Gastrocnemius medialis (tissue), 4 donors: ENCODE data around the gene IL24. TPM values are rescaled to one million over a fixed set of nuclear protein-coding genes. Genes with fewer than 3 reads are reported as not detected.

ENCODE experiments used
- ATAC-seq, 2 donors: fragments of 150-250 bp; one replicate each; pipeline ENCODE4 v1.9.1; 2016
- DNase-seq, 2 donors: peaks; one replicate each; pipeline ENCODE4 v3.0.0-alpha.2; 2019
- H3K27ac ChIP-seq, 4 donors: fragments of 200-600 bp; sonication (generic); 1 replicate in 1 of 4; 2 replicates in 3 of 4; pipeline ENCODE4 v1.5.1; 2016 to 2018; ENCODE audit warnings: mild to moderate bottlenecking in 2 of 4, moderate library complexity in 1 of 4
- H3K27me3 ChIP-seq, 3 donors: fragments of 200-600 bp; sonication (generic) in 2 of 3; 1 replicate in 1 of 3; 2 replicates in 2 of 3; pipeline versions ENCODE4 v1.5.1 to v1.6.0; 2016 to 2019; ENCODE audit warnings: mild to moderate bottlenecking in 1 of 3, moderate library complexity in 1 of 3
- H3K36me3 ChIP-seq, 2 donors: fragments of 200-600 bp; sonication (generic) in 1 of 2; one replicate each; pipeline ENCODE4 v1.5.1; 2017 to 2018
- H3K4me1 ChIP-seq, 2 donors: fragments of 200-600 bp; sonication (generic) in 1 of 2; one replicate each; pipeline ENCODE4 v1.5.1; 2016 to 2017; ENCODE audit warnings: mild to moderate bottlenecking in 2 of 2
- H3K4me3 ChIP-seq, 4 donors: fragments of 200-600 bp; sonication (generic) in 3 of 4; 1 replicate in 1 of 4; 2 replicates in 3 of 4; pipeline ENCODE4 v1.5.1; 2016 to 2019; ENCODE audit warnings: mild to moderate bottlenecking in 2 of 4
- H3K9me3 ChIP-seq, 3 donors: fragments of 200-600 bp; sonication (generic) in 2 of 3; 1 replicate in 1 of 3; 2 replicates in 2 of 3; pipeline ENCODE4 v1.5.1; 2016 to 2019
- CTCF ChIP-seq, 5 experiments: fragments of 450-650 bp in 3 of 5; fragments of 200-600 bp in 2 of 5; sonication (generic) in 2 of 5; IDR thresholded peaks in 4 of 5; conservative IDR thresholded peaks in 1 of 5; 1 replicate in 4 of 5; 2 replicates in 1 of 5; pipeline ENCODE4 v1.5.1; 2016 to 2019; ENCODE audit warnings: antibody characterized with exemption in 5 of 5, mild to moderate bottlenecking in 3 of 5, moderate library complexity in 3 of 5
- POLR2A ChIP-seq, 2 donors: fragments of 450-650 bp; IDR thresholded peaks; one replicate each; pipeline ENCODE4 v1.6.1; 2017; ENCODE audit warnings: antibody characterized with exemption in 2 of 2, mild to moderate bottlenecking in 2 of 2, moderate library complexity in 2 of 2
- in situ Hi-C, 4 donors: fragments of 200-750 bp; cut with MboI; loops; one replicate each; pipeline versions ENCODE4 v1.15.0 to v1.8.0; 2017; ENCODE audit warnings: low sequenced_read_pairs in 4 of 4
- intact Hi-C: fragments of 100-400 bp; cut with DNase I; formaldehyde crosslinking; loops from one replicate; pipeline ENCODE4 v1.15.1; 2023; ENCODE audit warnings: low total_unique reads
- total RNA-seq, 4 donors: library from RNA; depleted of rRNA; stranded (reverse); fragments of >200 nt; gene quantifications; one replicate each; pipeline versions ENCODE4 v1.1.0 to v1.2.3, GENCODE V29; 2016

Gene IL24
- total RNA-seq, 4 donors from 2014 or later: not detected

GRCh38 chr1:206939841-206940587, 42.8 kb downstream of the IL24 start:
- H3K36me3 ChIP-seq: no peaks in the 10 kb centered on the region
- no peaks in the 10 kb centered on the region for H3K9me3 ChIP-seq
- intact Hi-C loops: no loop called here
- in situ Hi-C loops: no loop called here
- H3K27me3 ChIP-seq: no peaks in the 10 kb centered on the region
- no peak for ATAC-seq
- H3K27ac ChIP-seq: no peak overlapping the region
- no peak for TF ChIP-seq POLR2A (IDR thresholded peaks at IDR 0.05)
- no peak for TF ChIP-seq CTCF (IDR thresholded peaks at IDR 0.05 in 4 of 5, conservative IDR thresholded peaks at IDR 0.05 in 1 of 5)
- H3K4me1 ChIP-seq: no peaks in the 10 kb centered on the region
- DNase-seq: no peak
- no peak overlapping the region for H3K4me3 ChIP-seq

- H3K36me3 ChIP-seq: no peaks in the 10 kb centered on the region
- no peaks in the 10 kb centered on the region for H3K9me3 ChIP-seq
- H3K4me1 ChIP-seq: no peaks in the 10 kb centered on the region
- intact Hi-C loops: no loop called here
- H3K27me3 ChIP-seq: no peaks in the 10 kb centered on the region
- in situ Hi-C loops: no loop called here
- ATAC-seq (no peak), DNase-seq (no peak)
- no peak overlapping the region for H3K27ac ChIP-seq
- TF ChIP-seq CTCF (IDR thresholded peaks at IDR 0.05 in 4 of 5, conservative IDR thresholded peaks at IDR 0.05 in 1 of 5) (no peak), POLR2A (IDR thresholded peaks at IDR 0.05) (no peak)
- no peak overlapping the region for H3K4me3 ChIP-seq
These were observed 43.3 kb downstream of the IL24 start for GRCh38 chr1:206940588-206940936.

- TF ChIP-seq CTCF (IDR thresholded peaks at IDR 0.05 in 4 of 5, conservative IDR thresholded peaks at IDR 0.05 in 1 of 5) (no peak), POLR2A (IDR thresholded peaks at IDR 0.05) (no peak)
These were observed 44.6 kb downstream of the IL24 start for GRCh38 chr1:206941766-206942418.

GRCh38 chr1:206944703-206945102, 47.5 kb downstream of the IL24 start:
- ATAC-seq (no peak), DNase-seq (no peak)
- H3K4me1 ChIP-seq: no peaks in the 10 kb centered on the region
- no peak overlapping the region for H3K27ac ChIP-seq
- H3K36me3 ChIP-seq: no peaks in the 10 kb centered on the region
- intact Hi-C loops (no loop called here), in situ Hi-C loops (no loop called here)
- no peak for TF ChIP-seq CTCF (IDR thresholded peaks at IDR 0.05 in 4 of 5, conservative IDR thresholded peaks at IDR 0.05 in 1 of 5)
- no peak for TF ChIP-seq POLR2A (IDR thresholded peaks at IDR 0.05)
- peaks cover 0 to 2% (median 0%) of the 10 kb centered on the region in 3 donors for H3K27me3 ChIP-seq
- no peaks in the 10 kb centered on the region for H3K9me3 ChIP-seq
- H3K4me3 ChIP-seq: no peak overlapping the region

More at GRCh38 chr1:206941766-206942418, 44.6 kb downstream of the IL24 start:
- Histone ChIP-seq H3K4me3 (no peak overlapping the region), H3K36me3 (no peaks in the 10 kb centered on the region), H3K9me3 (no peaks in the 10 kb centered on the region), H3K4me1 (no peaks in the 10 kb centered on the region), H3K27me3 (no peaks in the 10 kb centered on the region), H3K27ac (no peak overlapping the region)
- in situ Hi-C loops: no loop called here
- intact Hi-C loops: no loop called here
- no peak for DNase-seq
- no peak for ATAC-seq
